HPDE6-E6E7 (cell line): ENCODE results near the gene RXRA.

Source experiments
- DNase-seq: peaks from one replicate; pipeline ENCODE4 v3.0.0; 2011; ENCODE audit warnings: missing footprints; ENCODE audit errors: extremely low spot score

The RXRA gene

GRCh38 chr9:134469041-134469875 is 143.0 kb downstream of the RXRA start:
- DNase-seq, result no peak

GRCh38 chr9:134472256-134472655 is 146.0 kb downstream of the RXRA start:
- no peak for DNase-seq

- no peak for DNase-seq
Observed at GRCh38 chr9:134473141-134474054, 147.1 kb downstream of the RXRA start.

- DNase-seq, result no peak
Observed at GRCh38 chr9:134474055-134474370, 147.8 kb downstream of the RXRA start.

GRCh38 chr9:134475011-134475790 is 148.9 kb downstream of the RXRA start:
- no peak for DNase-seq

GRCh38 chr9:134476272-134476941 is 150.2 kb downstream of the RXRA start:
- DNase-seq, result no peak

GRCh38 chr9:134476942-134477335 is 150.7 kb downstream of the RXRA start:
- DNase-seq, result no peak

GRCh38 chr9:134477342-134477925 is 151.2 kb downstream of the RXRA start:
- no peak for DNase-seq

GRCh38 chr9:134477927-134478326 is 151.7 kb downstream of the RXRA start:
- DNase-seq, result no peak

- DNase-seq, result no peak
Observed at GRCh38 chr9:134481762-134482161, 155.5 kb downstream of the RXRA start.

- no peak for DNase-seq
Observed at GRCh38 chr9:134482226-134482625, 156.0 kb downstream of the RXRA start.

- no peak for DNase-seq
Observed at GRCh38 chr9:134483361-134484184, 157.3 kb downstream of the RXRA start.

- DNase-seq, result no peak
Observed at GRCh38 chr9:134484479-134484878, 158.2 kb downstream of the RXRA start.

- no peak for DNase-seq
Observed at GRCh38 chr9:134485653-134486052, 159.4 kb downstream of the RXRA start.

GRCh38 chr9:134486143-134486591 is 159.9 kb downstream of the RXRA start:
- no peak for DNase-seq

GRCh38 chr9:134486596-134486995 is 160.3 kb downstream of the RXRA start:
- DNase-seq, result no peak
